Measurements from ENCODE around the gene MAML2. TPM values are rescaled to one million over a fixed set of nuclear protein-coding genes. Genes with fewer than 3 reads are reported as not detected.

The MAML2 gene
- total and polyA plus RNA-seq, 2 experiments from 2014 or later = 2.0 to 7.1 TPM

GRCh38 chr11:96038046-96038445 is 304.9 kb downstream of the MAML2 start:
- H3K36me3 Mint-ChIP-seq (ENCODE audit: low read depth) = no peaks in the 10 kb centered on the region; the same call in 2 of the 3 replicates
- no peak overlapping the region for H3K27ac ChIP-seq (ENCODE audit: low read depth)
- H3F3A ChIP-seq (replicated peaks; ENCODE audit: low read depth) = no peaks in the 10 kb centered on the region
- H3K9me3 Mint-ChIP-seq = peaks cover 3% of the 10 kb centered on the region; the same call in 1 of the 3 replicates
- H3K9me2 ChIP-seq (ENCODE audit: insufficient read depth) = peaks cover 2% of the 10 kb centered on the region; the same call in 1 of the 2 replicates
- peaks cover 7% of the 10 kb centered on the region; the same call in 1 of the 2 replicates for H3K4me1 ChIP-seq (ENCODE audit: insufficient read depth)
- H3K4me3 ChIP-seq = no peak overlapping the region
- DNase-seq (ENCODE audit: low spot score) (no peak), ATAC-seq (no peak)
- no peaks in the 10 kb centered on the region for H4K20me1 ChIP-seq (replicated peaks; ENCODE audit: insufficient read depth)
- H3K27me3 ChIP-seq (ENCODE audit: insufficient read depth) = no peaks in the 10 kb centered on the region
- H3K36me3 ChIP-seq (ENCODE audit: insufficient read depth) = no peaks in the 10 kb centered on the region
- H2AFZ ChIP-seq = no peak overlapping the region
- no peak overlapping the region for H3K27ac Mint-ChIP-seq
- H3K4me1 Mint-ChIP-seq = peaks cover 13% of the 10 kb centered on the region
- no peak overlapping the region for H3K4me3 Mint-ChIP-seq
- no peak for TF ChIP-seq ZNF462 (CRISPR knock-in tag; IDR thresholded peaks at IDR 0.05)
- no peak for TF ChIP-seq JUNB (IDR thresholded peaks at IDR 0.05; ENCODE audit: unreplicated experiment)
- no peak for TF ChIP-seq NANOG (IDR thresholded peaks at IDR 0.05; ENCODE audit: borderline replicate concordance)
- no peak for TF ChIP-seq CREB1 (CRISPR knock-in tag; IDR thresholded peaks at IDR 0.05; ENCODE audit: low read depth)
- TF ChIP-seq STAT1 (IDR thresholded peaks at IDR 0.05; ENCODE audit: unreplicated experiment) = no peak
- peaks cover 2% of the 10 kb centered on the region for H3K27me3 Mint-ChIP-seq (ENCODE audit: insufficient read depth, low read depth, poor library complexity)
- H3K4me2 ChIP-seq = no peak overlapping the region
- H3K79me2 ChIP-seq (replicated peaks; ENCODE audit: insufficient read depth) = no peaks in the 10 kb centered on the region

- H3K4me3 ChIP-seq = no peak overlapping the region
- H3K4me2 ChIP-seq = no peak overlapping the region
- H3K27ac ChIP-seq (ENCODE audit: low read depth) = 0 out of 2 replicates have a peak overlapping the region, but pooled peaks have one; percentile 64
- H3F3A ChIP-seq (replicated peaks; ENCODE audit: low read depth) = no peaks in the 10 kb centered on the region
- peaks cover 2% of the 10 kb centered on the region for H3K27me3 Mint-ChIP-seq (ENCODE audit: insufficient read depth, low read depth, poor library complexity)
- H3K27ac Mint-ChIP-seq = no peak overlapping the region
- H3K27me3 ChIP-seq (ENCODE audit: insufficient read depth) = no peaks in the 10 kb centered on the region
- DNase-seq (ENCODE audit: low spot score) (no peak), ATAC-seq (peak; percentile 51; the same call in 2 of the 3 replicates)
- H3K79me2 ChIP-seq (replicated peaks; ENCODE audit: insufficient read depth) = no peaks in the 10 kb centered on the region
- no peak overlapping the region for H2AFZ ChIP-seq
- H3K36me3 Mint-ChIP-seq (ENCODE audit: low read depth) = no peaks in the 10 kb centered on the region; the same call in 2 of the 3 replicates
- no peak overlapping the region for H3K4me3 Mint-ChIP-seq
- no peaks in the 10 kb centered on the region; the same call in 1 of the 2 replicates for H3K9me2 ChIP-seq (ENCODE audit: insufficient read depth)
- no peaks in the 10 kb centered on the region for H4K20me1 ChIP-seq (replicated peaks; ENCODE audit: insufficient read depth)
- peaks cover 2% of the 10 kb centered on the region; the same call in 1 of the 3 replicates for H3K9me3 Mint-ChIP-seq
- H3K36me3 ChIP-seq (ENCODE audit: insufficient read depth) = no peaks in the 10 kb centered on the region
- H3K4me1 Mint-ChIP-seq = peaks cover 13% of the 10 kb centered on the region
- H3K4me1 ChIP-seq (ENCODE audit: insufficient read depth) = peaks cover 7% of the 10 kb centered on the region; the same call in 1 of the 2 replicates
- no peak for TF ChIP-seq CREB1 (CRISPR knock-in tag; IDR thresholded peaks at IDR 0.05; ENCODE audit: low read depth)
- TF ChIP-seq NANOG (IDR thresholded peaks at IDR 0.05; ENCODE audit: borderline replicate concordance) = no peak
- no peak for TF ChIP-seq CTCF (conservative IDR thresholded peaks at IDR 0.05; ENCODE audit: low read depth in 2 of 2)
- TF ChIP-seq ZNF331 (CRISPR knock-in tag; IDR thresholded peaks at IDR 0.05; ENCODE audit: low read depth) = no peak
- TF ChIP-seq REST (IDR thresholded peaks at IDR 0.05; ENCODE audit: unreplicated experiment) = no peak
Measured at GRCh38 chr11:96037405-96037949, 305.5 kb downstream of the MAML2 start.

Measured in GM23338 (cell line).